Activated CD4-positive, alpha-beta T cell treated with anti-CD3 and anti-CD28 coated beads, Interleukin-2, amount 50 U/mL, for 16 hours (primary cell): Measurements from ENCODE around the gene GFI1.

Experiments used
- DNase-seq: peaks from one replicate; pipeline ENCODE4 v3.0.0-alpha.2; 2020

Gene GFI1

DNA sequence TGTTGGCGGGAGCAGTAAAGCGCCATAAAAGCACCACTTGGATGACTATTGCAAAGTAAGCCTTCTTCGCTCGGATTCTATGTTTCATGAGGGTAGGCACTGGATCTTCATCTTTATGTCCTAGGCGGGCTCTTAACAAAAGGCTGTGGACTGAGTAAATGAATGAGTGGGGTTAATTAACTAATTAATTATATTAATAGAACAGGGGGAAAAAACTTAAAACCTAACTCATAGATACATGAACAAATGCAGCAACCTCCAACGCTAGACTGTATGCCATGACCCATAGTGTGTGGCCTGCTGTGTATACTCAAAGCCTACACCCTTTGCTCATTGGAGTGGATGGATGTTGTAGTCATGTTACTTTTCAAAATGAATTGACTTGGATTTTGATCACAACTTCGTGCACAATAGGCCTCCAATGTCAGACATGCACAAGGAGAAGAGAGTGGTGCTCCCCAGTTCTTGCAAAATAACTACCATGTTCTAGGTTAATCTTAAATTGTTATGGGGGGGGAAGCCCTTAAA, 417 bp upstream of the GFI1 start:
- DNase-seq, result no peak

DNA sequence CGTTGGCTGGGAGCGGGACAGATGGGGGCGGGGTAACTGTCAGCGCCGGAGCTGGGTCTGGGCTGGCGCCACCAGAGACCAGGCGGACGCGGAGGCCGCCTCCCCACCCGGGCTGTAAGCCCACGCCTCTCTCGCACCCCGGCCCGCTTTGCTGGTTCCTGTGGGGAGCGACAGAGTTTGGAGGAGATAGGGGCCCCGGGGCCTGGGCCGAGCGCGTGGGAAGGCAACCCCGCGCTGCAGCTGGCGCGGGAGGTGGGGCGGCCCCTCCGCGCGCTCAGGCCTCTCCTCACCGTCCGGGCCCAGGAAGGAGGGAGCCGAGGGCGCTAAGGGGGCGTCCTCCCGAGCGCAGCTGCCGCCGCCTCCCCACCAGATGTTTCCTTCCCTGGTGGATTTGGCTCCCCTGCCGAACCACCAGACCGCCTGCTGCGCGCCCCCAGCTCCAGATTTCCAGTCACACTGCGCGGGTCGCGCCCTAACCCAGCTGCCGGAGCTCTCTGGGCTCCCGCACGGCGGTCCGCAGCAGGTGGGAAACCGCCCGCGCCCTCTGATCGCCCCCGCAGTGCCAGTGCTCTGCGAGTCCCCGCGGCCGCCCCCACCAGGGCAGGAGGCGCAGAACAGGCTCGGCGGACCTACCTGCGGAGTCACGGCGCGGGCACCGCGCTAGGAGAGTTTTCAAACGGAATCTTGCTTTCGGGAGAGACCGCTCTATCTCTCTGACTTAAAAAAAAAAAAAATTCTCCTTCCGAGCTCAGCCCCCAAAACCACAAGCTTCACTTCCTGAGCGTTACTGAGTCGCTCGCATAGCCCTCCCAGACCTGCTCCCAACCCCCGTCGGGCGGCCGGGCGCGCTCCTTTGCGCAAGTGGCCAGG, 1.1 kb downstream of the GFI1 start:
- peak; percentile 87 for DNase-seq

DNA sequence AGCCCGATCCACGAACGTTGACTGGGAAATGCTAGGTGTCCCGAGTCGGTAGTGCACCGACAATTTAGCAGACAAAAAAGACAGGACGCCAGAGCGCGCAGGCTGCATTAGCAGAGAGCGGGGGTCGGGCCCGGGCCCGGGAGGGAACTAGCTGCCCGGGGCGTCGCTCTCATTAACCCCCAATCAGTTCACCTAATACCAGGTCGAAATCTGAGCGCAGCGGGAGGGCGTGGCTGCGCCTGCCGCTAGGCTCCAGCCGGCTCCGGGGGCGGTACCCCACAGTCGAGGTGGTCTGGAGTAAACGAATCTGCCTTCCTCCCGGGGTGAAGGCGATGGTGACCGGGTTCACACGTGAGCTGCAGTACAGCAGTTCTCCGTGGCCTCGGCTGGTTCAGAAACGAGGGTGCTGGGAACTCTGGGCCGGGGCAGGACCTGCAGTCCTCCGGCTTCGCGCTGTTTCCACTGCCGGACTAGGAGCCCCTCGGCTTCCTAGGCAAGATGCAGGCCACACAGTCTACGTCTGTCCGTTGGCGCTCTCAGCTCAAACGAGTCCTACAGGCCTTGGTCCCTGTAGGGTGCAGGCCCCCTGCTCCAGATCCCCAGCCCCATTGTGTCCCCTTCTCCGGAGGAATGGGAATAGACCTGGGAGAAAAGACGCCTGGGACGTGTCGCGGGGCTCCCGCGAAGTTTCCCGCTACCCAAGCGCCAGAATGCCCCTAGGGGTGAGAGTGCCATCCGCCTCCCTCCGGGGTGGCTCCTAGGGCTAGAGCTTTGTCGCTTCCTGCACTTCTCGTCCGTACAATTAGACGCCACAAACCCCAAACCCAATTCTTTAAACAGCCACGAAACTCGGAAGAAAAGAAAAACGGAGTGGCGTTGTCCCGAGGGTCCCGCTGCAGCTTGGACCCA, 2.0 kb downstream of the GFI1 start:
- peak; percentile 63 for DNase-seq

DNA sequence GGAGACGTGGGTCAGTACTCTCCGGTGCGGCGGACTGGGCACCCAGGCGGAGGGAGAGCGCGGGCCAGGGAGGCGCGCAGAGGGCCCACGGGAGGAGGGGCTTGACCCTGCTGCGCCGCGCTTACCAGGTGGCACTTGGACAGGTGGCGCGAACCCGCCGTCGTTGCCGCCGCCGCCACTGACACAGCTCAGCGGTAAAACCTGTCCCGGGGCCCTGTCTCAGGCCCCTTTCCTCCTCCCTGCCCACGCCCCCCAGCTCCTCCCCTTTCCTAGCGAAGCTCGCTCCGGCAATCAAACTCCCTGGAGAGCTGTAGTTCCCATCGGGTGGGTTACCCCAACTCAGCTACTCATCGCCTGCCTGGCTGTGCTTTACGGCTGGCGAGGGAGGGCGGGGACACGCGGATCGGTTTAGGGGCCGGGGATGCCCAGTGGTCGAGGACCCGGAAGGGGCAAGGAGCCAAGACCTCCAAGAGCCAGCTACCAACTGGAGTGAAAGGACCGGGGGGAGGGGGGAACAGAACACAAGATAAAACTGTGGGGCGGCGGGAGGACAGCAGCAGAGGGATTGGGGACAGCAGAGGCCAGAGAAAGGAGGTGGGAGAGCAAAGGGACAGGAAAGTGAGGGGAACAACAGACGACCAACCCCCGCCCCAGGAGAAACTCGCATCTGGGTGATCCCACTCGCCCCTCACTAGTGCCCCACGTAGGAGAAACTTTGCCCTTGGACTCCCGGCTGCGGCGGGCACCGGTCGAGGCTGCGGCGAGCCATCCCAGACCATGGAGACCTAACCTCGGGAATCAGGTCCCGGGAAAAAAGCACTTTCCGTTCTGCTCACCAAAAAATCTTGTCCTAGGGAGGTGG, 2.9 kb downstream of the GFI1 start:
- peak; percentile 66 for DNase-seq

DNA sequence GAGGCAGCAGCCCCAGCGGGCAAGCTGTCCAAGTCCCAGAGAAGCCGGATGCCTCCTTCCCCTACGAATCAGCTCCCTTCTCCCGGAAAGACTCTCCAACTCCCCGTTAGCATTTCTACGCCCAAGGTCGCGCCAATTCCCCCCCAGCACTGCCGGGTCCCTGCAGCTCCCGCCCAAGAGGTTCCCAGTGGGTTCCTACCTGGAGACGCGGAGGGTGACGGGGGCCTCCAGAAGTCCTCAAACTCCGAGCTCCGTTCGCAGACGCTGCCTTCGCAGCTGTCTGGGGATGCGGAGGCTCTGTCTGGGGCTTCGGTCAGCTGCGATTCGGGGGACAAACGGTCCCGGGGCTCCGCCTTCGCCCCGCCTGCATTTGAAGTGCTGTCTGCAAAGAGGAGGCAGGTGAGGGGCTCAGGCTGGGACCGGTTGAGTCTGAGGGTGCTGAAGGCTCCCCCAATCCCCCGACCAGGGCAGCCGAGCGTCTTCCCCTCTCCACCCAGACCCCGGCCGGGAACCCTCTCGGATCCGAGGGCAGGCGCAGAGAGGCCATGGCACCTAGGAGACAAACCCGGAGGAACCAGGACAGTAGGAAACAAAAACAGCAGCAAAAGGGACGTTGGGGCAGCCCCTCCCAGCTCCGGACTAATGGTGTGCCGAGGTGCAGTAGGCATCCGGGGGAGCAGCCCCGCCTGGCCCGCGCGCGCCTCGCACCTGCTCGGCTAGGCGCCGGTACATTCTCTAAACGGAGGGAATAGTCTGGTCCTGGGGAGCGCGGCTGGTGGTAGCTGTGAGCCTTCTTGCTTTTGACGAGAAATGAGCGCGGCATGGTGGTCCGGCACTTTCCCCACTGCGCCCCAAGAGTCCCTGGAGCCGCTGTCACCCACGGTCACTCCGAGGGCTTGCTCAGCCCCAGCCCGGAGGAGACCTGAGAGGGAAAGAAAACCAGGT, 3.8 kb downstream of the GFI1 start:
- no peak for DNase-seq

DNA sequence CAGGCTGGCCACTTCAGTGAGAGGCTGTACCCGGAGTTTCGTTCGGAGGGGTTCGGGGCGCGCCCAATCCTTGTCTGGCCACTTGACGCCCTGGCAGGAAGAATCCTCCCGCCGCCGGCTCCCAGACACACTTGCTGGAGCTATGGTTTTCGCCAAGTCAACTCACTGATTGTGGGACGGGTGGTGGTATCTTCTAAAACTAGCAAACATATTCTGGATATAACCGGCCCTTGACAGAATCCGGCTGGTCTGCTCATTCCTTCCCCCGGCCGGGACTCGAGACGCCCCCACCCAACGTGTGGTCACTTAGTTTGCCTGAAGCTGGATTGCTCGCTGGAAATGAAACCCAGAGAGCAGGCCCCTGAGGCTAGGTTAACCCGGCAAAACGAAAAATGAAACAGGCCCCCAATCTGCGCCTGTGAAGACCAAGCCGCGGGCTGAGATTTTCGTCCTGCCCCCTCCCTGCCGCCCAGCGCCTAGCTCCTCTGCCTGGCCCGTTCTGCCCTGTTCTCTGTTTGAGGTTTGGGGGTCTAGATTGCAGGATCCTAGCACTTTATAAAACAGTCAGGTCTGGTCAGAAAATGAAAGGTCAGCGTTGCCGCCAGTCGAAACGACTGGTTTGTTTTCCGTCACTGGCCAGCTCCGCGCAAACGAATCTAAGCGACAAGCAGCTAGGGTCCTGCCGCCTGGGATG, 4.6 kb downstream of the GFI1 start:
- no peak for DNase-seq

DNA sequence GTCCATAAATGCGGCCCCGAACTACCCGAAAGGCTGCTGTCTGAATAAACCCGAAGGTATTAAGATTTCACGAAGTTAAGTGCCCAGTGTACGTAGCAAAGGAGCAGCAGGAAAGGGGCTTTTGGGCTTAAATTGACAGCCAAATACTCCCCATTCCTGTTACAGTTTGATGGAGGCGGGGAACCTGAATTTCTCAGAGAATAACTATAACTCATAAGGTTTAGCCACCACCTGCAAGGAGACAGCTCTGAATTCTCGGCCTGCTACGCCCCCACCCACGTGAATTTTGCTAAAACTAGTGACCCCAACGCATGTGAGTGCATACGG, 5.2 kb downstream of the GFI1 start:
- DNase-seq, result no peak

DNA sequence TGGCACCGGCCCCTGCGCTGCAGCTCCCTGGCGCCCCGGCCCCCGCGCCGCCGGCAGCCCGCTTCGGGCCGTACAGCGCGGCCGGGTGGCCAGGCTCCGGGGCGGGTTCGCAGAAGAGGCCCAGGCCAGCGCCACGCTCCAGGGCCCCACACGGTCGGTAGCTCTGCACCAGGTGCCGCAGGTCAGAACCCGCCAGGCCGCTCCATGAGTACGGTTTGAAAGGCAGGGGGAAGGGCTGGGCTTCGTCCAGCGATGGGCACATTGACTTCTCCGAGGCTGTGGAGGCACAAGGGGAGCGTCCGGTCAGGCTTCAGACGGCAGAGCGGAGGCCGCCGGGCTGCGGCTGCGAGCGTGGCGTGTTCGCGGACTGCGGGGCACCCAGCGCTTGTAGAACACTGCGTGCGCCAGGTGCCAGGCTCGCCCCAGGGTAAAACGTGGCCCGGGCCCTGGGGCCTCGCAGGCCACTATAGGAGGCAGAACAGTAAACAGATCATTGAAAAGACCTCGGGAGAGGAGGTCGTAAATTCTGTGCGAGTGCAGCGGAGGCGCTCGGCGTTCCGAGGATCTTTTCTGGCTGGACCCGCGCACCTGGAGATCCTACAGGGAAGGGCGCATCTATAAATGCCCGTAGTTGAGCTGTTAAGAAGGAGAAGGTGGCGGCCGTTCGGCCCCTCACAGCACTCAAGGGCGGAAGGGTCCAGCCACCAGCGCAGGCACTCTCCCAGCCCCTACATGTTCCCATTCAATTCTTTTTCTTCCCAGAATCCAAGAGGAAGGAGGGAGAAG, 5.7 kb downstream of the GFI1 start:
- no peak for DNase-seq

DNA sequence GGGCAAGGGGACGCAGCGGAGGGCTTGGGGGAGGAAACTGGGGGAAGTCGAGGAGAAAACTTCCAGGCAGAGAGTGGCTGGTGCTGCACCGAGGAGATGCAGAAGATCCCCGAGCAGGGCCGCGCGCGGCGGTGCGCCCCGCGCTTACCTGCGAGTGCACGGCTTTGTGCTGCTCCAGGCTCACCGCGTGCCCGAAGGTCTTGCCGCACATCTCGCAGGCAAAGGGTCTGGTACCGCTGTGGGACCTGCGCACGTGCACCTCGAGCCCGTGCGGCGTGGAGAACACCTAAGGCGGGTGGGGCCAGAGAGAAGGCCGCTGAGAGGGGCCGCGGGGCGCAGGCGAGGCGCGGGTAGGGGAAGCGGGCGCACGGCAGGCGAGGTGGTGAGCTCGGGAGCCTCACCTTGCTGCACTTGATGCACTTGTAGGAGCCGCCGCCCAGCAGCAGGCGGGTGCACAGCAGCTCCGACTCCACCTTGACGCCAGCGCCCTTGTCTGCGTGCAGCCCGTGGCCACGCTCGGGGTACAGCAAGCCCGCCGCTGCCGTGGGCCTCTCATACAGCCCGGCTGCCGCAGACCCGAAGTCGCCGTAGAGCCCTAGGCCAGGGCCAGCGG, 6.4 kb downstream of the GFI1 start:
- no peak for DNase-seq

DNA sequence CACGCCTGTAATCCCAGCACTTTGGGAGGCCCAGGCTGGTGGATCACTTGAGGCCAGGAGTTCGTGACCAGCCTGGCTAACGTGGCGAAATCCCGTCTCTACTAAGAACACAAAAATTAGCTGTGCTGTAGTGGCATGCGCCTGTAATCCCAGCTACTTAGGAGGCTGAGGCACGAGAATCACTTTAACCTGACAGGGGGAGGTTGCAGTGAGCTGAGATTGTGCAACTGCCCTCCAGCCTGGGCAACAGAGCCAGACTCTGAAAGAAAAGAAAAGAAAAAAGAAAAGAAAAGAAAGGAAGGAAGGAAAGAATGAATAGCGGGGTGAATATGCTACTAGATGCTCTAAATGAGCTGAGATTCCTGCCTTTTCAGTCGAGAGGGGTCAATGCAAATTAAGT, 7.1 kb downstream of the GFI1 start:
- no peak for DNase-seq

DNA sequence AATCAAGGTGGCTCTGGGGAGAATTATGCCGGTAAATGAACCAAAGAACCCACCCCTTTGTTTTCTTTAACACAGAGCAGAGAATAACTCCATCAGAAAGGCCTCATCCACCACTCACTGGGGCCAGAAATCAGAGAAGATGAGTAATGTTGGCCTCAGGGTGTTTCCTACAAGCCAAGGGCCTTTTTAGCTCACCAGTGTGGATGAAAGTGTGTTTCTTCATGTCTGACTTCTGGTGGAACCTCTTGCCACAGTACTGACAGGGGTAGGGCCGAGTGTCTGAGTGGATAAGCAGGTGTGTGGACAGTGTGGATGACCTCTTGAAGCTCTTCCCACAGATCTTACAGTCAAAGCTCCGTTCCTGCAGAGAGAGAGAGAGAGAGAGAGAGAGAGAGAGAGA, 8.3 kb downstream of the GFI1 start:
- DNase-seq, result peak; percentile 40

DNA sequence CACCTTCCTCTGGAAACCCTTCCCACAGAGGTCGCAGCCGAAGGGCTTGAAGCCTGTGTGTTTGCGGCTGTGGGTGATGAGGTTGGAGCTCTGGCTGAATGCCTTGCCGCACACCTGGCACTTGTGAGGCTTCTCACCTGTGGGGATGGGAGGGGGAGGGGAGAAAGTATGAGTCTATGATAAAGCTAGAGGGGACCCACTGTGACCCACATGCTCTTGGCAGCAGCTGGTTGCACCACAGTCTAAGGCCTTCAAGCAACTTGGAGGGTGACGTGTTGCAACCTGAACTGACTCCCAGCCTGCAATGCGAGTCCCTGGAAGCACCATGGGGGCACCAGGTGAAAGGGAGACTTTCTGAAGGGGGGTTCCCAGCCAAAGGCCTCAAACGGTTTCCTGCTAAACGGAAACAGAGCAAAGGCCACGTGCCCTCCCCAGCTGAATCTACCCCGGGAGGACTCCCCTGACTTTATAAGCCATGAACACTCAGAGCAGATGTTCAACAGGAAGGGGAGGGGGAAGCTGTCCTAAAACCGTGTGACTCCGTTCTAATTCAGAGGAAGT, 10.6 kb downstream of the GFI1 start:
- DNase-seq, result peak; percentile 69

DNA sequence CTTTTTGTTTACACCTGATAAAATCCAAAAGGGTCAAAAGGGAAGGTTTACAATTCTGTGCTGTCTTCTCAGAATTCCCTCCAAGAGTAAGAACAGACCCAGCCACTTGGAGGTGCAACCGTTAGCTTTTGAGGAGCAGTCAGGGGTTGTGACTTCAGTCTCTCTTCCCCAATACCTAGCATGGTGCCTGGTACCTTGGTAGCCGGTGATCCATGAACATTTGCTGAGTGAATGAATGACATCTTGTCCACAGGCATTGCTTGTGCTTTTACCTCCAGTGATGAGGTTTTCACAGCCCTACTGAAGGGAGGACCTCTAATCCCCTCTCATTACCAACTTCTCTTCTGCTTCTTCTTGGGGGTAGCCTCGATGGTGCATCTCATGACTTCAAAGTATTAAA, 11.7 kb downstream of the GFI1 start:
- no peak for DNase-seq

DNA sequence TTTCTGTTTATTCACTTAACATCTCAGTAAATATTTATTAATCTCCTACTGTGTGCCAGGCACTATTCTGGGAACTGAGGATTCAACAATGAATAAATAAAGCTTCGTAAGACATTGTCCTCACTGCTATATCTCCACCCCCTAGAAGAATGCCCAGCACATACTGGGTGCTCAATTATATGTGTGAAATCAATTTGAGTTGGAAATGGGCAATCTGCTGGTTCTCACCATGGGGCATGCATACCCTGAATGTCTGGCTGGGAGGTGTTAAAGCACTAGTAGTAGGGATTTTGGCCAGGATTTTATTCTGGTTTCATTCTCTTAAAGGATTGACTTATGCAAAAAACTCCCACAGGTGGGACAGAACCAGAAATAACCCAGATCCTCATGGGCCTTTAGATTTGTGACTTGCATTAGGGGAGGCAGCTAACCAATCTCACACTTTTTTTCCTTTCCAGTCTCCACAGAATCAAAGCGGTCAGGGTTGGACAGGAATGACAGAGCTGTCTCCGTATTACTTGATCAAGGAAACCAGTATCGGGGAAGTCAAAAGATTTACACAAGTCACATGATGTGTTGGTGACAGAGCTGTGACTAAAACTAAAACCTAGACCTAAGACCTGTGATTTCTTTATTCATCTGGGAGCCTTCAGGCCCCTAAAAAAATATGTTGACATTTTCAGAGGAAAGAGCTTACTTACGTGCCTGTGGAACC, 12.8 kb downstream of the GFI1 start:
- DNase-seq, result peak; percentile 93

DNA sequence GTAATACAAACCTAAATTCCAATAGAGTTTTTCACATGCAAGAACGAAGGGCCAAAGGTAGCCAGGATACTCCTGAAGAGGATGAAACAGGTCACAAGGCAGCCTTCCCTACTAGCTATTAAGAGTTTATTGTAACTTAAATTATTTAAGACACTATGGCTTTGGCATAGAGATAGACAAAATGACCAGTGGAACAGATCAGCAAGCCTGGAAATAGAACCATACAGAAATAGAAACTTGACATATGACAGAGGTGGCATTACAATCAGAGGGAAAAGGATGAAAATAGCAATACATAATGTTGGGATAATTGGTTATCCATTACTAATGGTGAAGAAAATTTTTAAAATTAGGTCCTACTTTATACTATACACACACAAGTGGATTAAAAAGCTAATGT, 16.5 kb downstream of the GFI1 start:
- no peak for DNase-seq

DNA sequence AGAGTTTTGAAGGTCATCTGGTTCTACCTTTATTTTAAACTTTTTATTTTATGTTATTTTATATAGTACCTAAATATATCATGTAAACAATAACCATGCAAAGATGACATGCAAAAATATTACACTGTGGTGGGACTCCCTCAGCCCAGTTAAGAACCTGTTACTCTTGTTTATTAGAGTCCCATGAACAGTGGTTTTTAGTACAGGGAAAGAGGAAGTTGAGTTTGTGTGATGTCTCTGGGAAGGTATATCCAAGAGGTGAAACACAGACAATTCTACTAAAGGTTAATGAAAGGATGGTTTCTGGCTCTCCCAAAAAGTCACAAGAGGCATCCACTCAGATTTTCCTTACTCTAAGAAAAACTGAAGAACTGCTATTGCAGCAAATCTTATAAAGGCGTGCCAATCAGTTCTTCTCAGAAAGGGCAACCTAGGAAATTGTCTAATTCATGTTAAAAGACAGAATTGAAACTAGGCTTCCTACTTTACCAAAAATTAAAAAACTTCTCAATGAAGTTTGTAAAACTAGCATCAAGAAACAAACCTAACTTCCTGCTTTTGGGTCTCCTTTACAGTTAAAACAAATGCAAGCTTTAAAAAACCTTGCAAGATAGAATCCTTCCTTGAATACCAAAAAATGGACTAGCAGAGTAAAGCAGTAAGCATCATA, 19.9 kb downstream of the GFI1 start:
- no peak for DNase-seq

DNA sequence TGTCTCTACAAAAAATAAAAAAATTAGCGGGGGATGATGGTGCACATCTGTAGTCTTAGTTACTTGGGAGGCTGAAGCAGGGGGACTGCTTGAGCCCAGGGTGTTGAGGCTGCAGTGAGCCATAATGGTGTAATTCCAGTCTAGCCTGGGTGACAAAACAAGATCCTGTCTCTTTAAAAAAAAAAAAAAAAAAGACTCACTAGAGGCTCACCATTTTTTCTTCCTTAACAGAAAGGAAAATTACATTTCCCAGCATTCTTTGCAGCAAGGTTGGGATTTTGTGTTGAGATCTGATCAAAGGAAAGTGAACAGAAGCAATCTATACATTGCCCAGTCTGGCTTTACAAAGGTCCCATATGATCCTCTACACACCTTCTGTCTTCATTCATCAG, 21.5 kb downstream of the GFI1 start:
- no peak for DNase-seq

DNA sequence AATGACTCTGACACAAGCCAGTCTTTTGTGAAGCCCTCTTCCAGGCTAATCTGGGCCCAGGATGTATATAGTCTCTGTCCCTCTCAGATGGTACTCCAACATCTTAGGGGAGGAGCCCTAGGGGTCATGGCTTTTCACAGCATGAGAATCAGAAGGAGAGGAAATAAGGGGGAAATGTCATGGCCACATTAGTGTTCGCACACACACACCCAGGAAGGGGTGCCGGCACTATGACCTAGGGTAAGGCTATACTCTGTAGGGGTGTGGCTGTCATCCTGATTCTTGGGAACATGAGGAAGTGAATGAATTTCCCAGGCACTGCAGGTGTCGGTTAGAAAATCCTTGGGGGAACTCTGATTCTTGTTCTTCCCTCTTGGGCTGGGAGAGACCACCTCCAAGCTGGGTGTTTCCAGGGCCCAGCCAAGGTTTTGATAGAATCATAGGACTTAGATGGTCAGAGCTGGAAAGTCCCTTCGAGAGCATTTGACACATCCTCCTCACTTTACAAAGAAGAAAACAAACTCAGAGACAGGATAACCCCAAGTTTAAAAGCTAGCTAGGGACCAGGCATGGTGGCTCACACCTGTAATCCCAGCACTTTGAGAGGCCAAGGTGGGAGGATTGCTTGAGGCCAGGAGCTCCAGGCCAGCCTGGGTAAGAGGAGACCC, 22.0 kb downstream of the GFI1 start:
- DNase-seq, result no peak
